ENCODE results near the gene POMGNT2.
"Not testable (repeated sequence)": the region's sequence is repeated elsewhere in the genome, so short reads cannot be mapped to it uniquely, and the experiment has no call there.

GRCh38 chr3:43070670-43071069, 35.2 kb downstream of the POMGNT2 start:
- not testable (repeated sequence) for TF ChIP-seq CTCF (IDR thresholded peaks at IDR 0.05 in 4 of 5, conservative IDR thresholded peaks at IDR 0.05 in 1 of 5); POLR2A (IDR thresholded peaks at IDR 0.05)

Data from gastrocnemius medialis (tissue), 4 donors.